Measurements from ENCODE around the gene GALR1. TPM values are rescaled to one million over a fixed set of nuclear protein-coding genes. Genes with fewer than 3 reads are reported as not detected.

GALR1 gene
- total RNA-seq, 1 donor from 2014 or later = 0.09 TPM

- DNase-seq (ENCODE audit: low spot score) = peak; percentile 47
Observed at GRCh38 chr18:77321823-77322805, 72.5 kb downstream of the GALR1 start.

GRCh38 chr18:77323640-77324299, 74.1 kb downstream of the GALR1 start:
- DNase-seq (ENCODE audit: low spot score) = no peak

Other genes with a start within 250 kb of the GALR1 start
- 91.4 TPM for gene MBP, start 117.1 kb upstream of the GALR1 start, total RNA-seq